ENCODE data around the gene GNAS-AS1.

The GNAS-AS1 gene

GRCh38 chr20:58787211-58788005 lies 63.3 kb downstream of the GNAS-AS1 start:
- Histone ChIP-seq H4K8ac (ENCODE audit: low read depth, low read length) (no peak overlapping the region), H2BK120ac (ENCODE audit: low read depth, low read length) (no peak overlapping the region), H3K27ac (ENCODE audit: low read depth, low read length) (no peak overlapping the region), H3K4me1 (ENCODE audit: control insufficient read depth, low read depth, low read length) (no peaks in the 10 kb centered on the region), H3K4me2 (ENCODE audit: low read length) (no peak overlapping the region), H4K5ac (ENCODE audit: low read length) (no peak overlapping the region), H2BK5ac (ENCODE audit: low read length) (no peak overlapping the region), H3K4me3 (ENCODE audit: low read length) (no peak overlapping the region), H3K27me3 (ENCODE audit: insufficient read depth, low read length, poor library complexity) (no peaks in the 10 kb centered on the region), H3K18ac (ENCODE audit: low read length) (no peak overlapping the region), H3K56ac (ENCODE audit: low read length) (no peak overlapping the region), H3K23ac (ENCODE audit: low read length) (peak overlapping the region; percentile 24), H2AK5ac (ENCODE audit: low read length) (no peak overlapping the region), H3K79me2 (ENCODE audit: control insufficient read depth, insufficient read depth, low read length) (no peaks in the 10 kb centered on the region), H3K79me1 (ENCODE audit: low read length) (no peaks in the 10 kb centered on the region), H3K36me3 (ENCODE audit: control insufficient read depth, insufficient read depth, low read length) (no peaks in the 10 kb centered on the region), H3K4ac (ENCODE audit: low read depth, low read length) (no peak overlapping the region), H3K9ac (ENCODE audit: low read length) (no peak overlapping the region), H2BK15ac (replicated peaks; ENCODE audit: low read depth) (no peak overlapping the region)
- no CpG with 5 or more reads among the region's 25 CpGs for WGBS (ENCODE audit: extremely low coverage, insufficient coverage, low lambda C conversion rate)
- no peak for DNase-seq

- Histone ChIP-seq H3K4me2 (ENCODE audit: low read length) (no peak overlapping the region), H3K4me3 (ENCODE audit: low read length) (no peak overlapping the region), H3K18ac (ENCODE audit: low read length) (no peak overlapping the region), H2BK5ac (ENCODE audit: low read length) (no peak overlapping the region), H3K27me3 (ENCODE audit: insufficient read depth, low read length, poor library complexity) (no peaks in the 10 kb centered on the region), H3K27ac (ENCODE audit: low read depth, low read length) (no peak overlapping the region), H3K23ac (ENCODE audit: low read length) (no peak overlapping the region), H4K8ac (ENCODE audit: low read depth, low read length) (no peak overlapping the region), H2BK15ac (replicated peaks; ENCODE audit: low read depth) (no peak overlapping the region), H3K4ac (ENCODE audit: low read depth, low read length) (no peak overlapping the region), H3K4me1 (ENCODE audit: control insufficient read depth, low read depth, low read length) (no peaks in the 10 kb centered on the region), H3K79me1 (ENCODE audit: low read length) (no peaks in the 10 kb centered on the region), H3K36me3 (ENCODE audit: control insufficient read depth, insufficient read depth, low read length) (no peaks in the 10 kb centered on the region), H3K9ac (ENCODE audit: low read length) (no peak overlapping the region), H3K56ac (ENCODE audit: low read length) (no peak overlapping the region), H2AK5ac (ENCODE audit: low read length) (no peak overlapping the region), H4K5ac (ENCODE audit: low read length) (no peak overlapping the region), H2BK120ac (ENCODE audit: low read depth, low read length) (no peak overlapping the region), H3K79me2 (ENCODE audit: control insufficient read depth, insufficient read depth, low read length) (no peaks in the 10 kb centered on the region)
- WGBS (ENCODE audit: extremely low coverage, insufficient coverage, low lambda C conversion rate) = no CpG with 5 or more reads among the region's 15 CpGs
- no peak for DNase-seq
These were observed 66.2 kb downstream of the GNAS-AS1 start for GRCh38 chr20:58784321-58785074.

GRCh38 chr20:58783511-58784011 lies 67.1 kb downstream of the GNAS-AS1 start:
- no peak overlapping the region for H4K8ac ChIP-seq (ENCODE audit: low read depth, low read length)
- H3K4me2 ChIP-seq (ENCODE audit: low read length) = no peak overlapping the region
- no peaks in the 10 kb centered on the region for H3K36me3 ChIP-seq (ENCODE audit: control insufficient read depth, insufficient read depth, low read length)
- no peak overlapping the region for H4K5ac ChIP-seq (ENCODE audit: low read length)
- H3K27me3 ChIP-seq (ENCODE audit: insufficient read depth, low read length, poor library complexity) = no peaks in the 10 kb centered on the region
- H3K27ac ChIP-seq (ENCODE audit: low read depth, low read length) = no peak overlapping the region
- no peak overlapping the region for H3K4me3 ChIP-seq (ENCODE audit: low read length)
- H3K18ac ChIP-seq (ENCODE audit: low read length) = no peak overlapping the region
- no peak overlapping the region for H3K9ac ChIP-seq (ENCODE audit: low read length)
- no peak for DNase-seq
- H3K23ac ChIP-seq (ENCODE audit: low read length) = no peak overlapping the region
- H3K4me1 ChIP-seq (ENCODE audit: control insufficient read depth, low read depth, low read length) = no peaks in the 10 kb centered on the region
- no peak overlapping the region for H2BK15ac ChIP-seq (replicated peaks; ENCODE audit: low read depth)
- WGBS (ENCODE audit: extremely low coverage, insufficient coverage, low lambda C conversion rate) = no CpG with 5 or more reads among the region's 12 CpGs
- H2BK120ac ChIP-seq (ENCODE audit: low read depth, low read length) = no peak overlapping the region
- H2BK5ac ChIP-seq (ENCODE audit: low read length) = no peak overlapping the region
- H3K4ac ChIP-seq (ENCODE audit: low read depth, low read length) = no peak overlapping the region
- H3K79me1 ChIP-seq (ENCODE audit: low read length) = no peaks in the 10 kb centered on the region
- no peak overlapping the region for H3K56ac ChIP-seq (ENCODE audit: low read length)
- H3K79me2 ChIP-seq (ENCODE audit: control insufficient read depth, insufficient read depth, low read length) = no peaks in the 10 kb centered on the region
- no peak overlapping the region for H2AK5ac ChIP-seq (ENCODE audit: low read length)

DNA sequence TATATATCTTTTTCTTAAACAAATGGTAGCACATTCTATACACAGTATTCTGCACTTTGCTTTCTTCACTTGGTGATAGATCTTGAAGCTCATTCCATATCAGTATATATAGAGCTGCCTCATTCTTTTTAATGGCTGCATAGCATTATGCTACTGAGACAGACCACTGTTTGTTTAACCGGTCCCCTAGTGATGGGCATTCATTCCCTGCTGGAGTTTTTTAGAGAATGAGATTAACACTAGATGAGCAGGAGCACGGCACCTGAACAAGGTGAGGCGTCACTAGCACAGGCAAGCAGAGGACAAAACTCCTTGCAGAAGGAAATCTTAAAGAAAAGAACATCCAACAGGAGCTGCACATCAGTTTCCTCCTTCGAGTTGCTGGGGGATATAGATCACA lies 69.6 kb downstream of the GNAS-AS1 start:
- H3K27me3 ChIP-seq (ENCODE audit: insufficient read depth, low read length, poor library complexity) = no peaks in the 10 kb centered on the region

GRCh38 chr20:58778760-58779159 lies 71.9 kb downstream of the GNAS-AS1 start:
- Histone ChIP-seq H3K4ac (ENCODE audit: low read depth, low read length) (no peak overlapping the region), H2BK120ac (ENCODE audit: low read depth, low read length) (no peak overlapping the region), H3K9ac (ENCODE audit: low read length) (no peak overlapping the region), H3K56ac (ENCODE audit: low read length) (no peak overlapping the region), H3K79me2 (ENCODE audit: control insufficient read depth, insufficient read depth, low read length) (no peaks in the 10 kb centered on the region), H3K4me2 (ENCODE audit: low read length) (no peak overlapping the region), H3K27ac (ENCODE audit: low read depth, low read length) (no peak overlapping the region), H2BK5ac (ENCODE audit: low read length) (no peak overlapping the region), H3K18ac (ENCODE audit: low read length) (no peak overlapping the region), H2AK5ac (ENCODE audit: low read length) (no peak overlapping the region), H3K23ac (ENCODE audit: low read length) (no peak overlapping the region), H4K5ac (ENCODE audit: low read length) (no peak overlapping the region), H3K27me3 (ENCODE audit: insufficient read depth, low read length, poor library complexity) (no peaks in the 10 kb centered on the region), H2BK15ac (replicated peaks; ENCODE audit: low read depth) (no peak overlapping the region), H3K4me1 (ENCODE audit: control insufficient read depth, low read depth, low read length) (no peaks in the 10 kb centered on the region), H4K8ac (ENCODE audit: low read depth, low read length) (no peak overlapping the region), H3K4me3 (ENCODE audit: low read length) (no peak overlapping the region), H3K36me3 (ENCODE audit: control insufficient read depth, insufficient read depth, low read length) (no peaks in the 10 kb centered on the region), H3K79me1 (ENCODE audit: low read length) (no peaks in the 10 kb centered on the region)
- no peak for DNase-seq
- no CpG with 5 or more reads among the region's 9 CpGs for WGBS (ENCODE audit: extremely low coverage, insufficient coverage, low lambda C conversion rate)

More for the DNA sequence above, 69.6 kb downstream of the GNAS-AS1 start:
- Histone ChIP-seq H3K36me3 (ENCODE audit: control insufficient read depth, insufficient read depth, low read length) (no peaks in the 10 kb centered on the region), H3K9ac (ENCODE audit: low read length) (no peak overlapping the region), H2BK15ac (replicated peaks; ENCODE audit: low read depth) (no peak overlapping the region), H4K8ac (ENCODE audit: low read depth, low read length) (no peak overlapping the region), H3K4me1 (ENCODE audit: control insufficient read depth, low read depth, low read length) (no peaks in the 10 kb centered on the region), H4K5ac (ENCODE audit: low read length) (no peak overlapping the region), H2BK5ac (ENCODE audit: low read length) (no peak overlapping the region), H3K18ac (ENCODE audit: low read length) (no peak overlapping the region), H3K56ac (ENCODE audit: low read length) (no peak overlapping the region), H3K23ac (ENCODE audit: low read length) (no peak overlapping the region), H3K4me3 (ENCODE audit: low read length) (no peak overlapping the region), H3K27ac (ENCODE audit: low read depth, low read length) (no peak overlapping the region), H2BK120ac (ENCODE audit: low read depth, low read length) (no peak overlapping the region), H3K79me2 (ENCODE audit: control insufficient read depth, insufficient read depth, low read length) (no peaks in the 10 kb centered on the region), H3K79me1 (ENCODE audit: low read length) (no peaks in the 10 kb centered on the region), H2AK5ac (ENCODE audit: low read length) (no peak overlapping the region), H3K4ac (ENCODE audit: low read depth, low read length) (no peak overlapping the region), H3K4me2 (ENCODE audit: low read length) (no peak overlapping the region)
- no CpG with 5 or more reads among the region's 4 CpGs for WGBS (ENCODE audit: extremely low coverage, insufficient coverage, low lambda C conversion rate)
- no peak for DNase-seq
